ENCODE measurements around the gene LRRC8A.

LRRC8A gene

GRCh38 chr9:128881884-128882676 is at the start of gene LRRC8A, which contains the start of gene KYAT1:
Gene LRRC8A, plus strand, starts transcription at chr9:128882133. Its CDS starts 25,032 bp downstream, at chr9:128907165.
Gene KYAT1, minus strand, starts transcription at chr9:128881950. Its CDS starts 36,545 bp downstream, at chr9:128845405.
- no peaks in the 10 kb centered on the region for H3K36me3 ChIP-seq (ENCODE audit: insufficient read depth, low read length)
- peaks cover 31% of the 10 kb centered on the region for H3K79me2 ChIP-seq (ENCODE audit: insufficient read depth, low read length)
- H3K9ac ChIP-seq (ENCODE audit: low read depth, low read length, poor library complexity, severe bottlenecking) = peak within 1 kb of the TSS; percentile 94

DNA sequence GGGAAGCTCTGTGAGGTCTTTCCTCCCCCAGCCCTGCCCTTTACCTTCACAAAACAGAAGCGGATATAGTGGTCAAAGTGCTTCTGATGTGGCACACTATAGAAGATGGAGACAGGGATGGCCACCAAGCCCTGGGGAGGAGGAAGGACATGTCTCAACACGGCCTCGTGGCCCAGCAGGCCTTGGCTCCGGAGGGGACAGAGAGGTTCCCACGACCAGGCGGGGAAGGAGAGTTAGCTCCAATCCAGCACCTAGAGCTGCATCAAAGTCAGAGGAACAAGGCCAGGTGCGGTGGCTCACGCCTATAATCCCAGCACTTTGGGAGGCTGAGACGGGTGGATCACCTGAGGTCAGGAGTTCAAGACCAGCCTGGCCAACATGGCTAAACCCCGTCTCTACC is 48.2 kb upstream of the LRRC8A start:
- Histone ChIP-seq H3K9me2 (replicated peaks; ENCODE audit: low read depth, low read length) (no peaks in the 10 kb centered on the region), H4K20me1 (ENCODE audit: insufficient read depth, low read length, poor library complexity, severe bottlenecking) (no peaks in the 10 kb centered on the region), H3K4me2 (ENCODE audit: low read depth, low read length, poor library complexity, severe bottlenecking) (no peak overlapping the region), H3F3A (ENCODE audit: low read depth) (no peaks in the 10 kb centered on the region), H3K4me1 (ENCODE audit: insufficient read depth, low read length, poor library complexity, severe bottlenecking) (no peaks in the 10 kb centered on the region), H3K4me3 (ENCODE audit: low read length, poor library complexity, severe bottlenecking) (no peak overlapping the region), H3K9ac (ENCODE audit: low read depth, low read length, poor library complexity, severe bottlenecking) (no peak overlapping the region), H3K27me3 (ENCODE audit: insufficient read depth, low read length, poor library complexity, severe bottlenecking) (no peaks in the 10 kb centered on the region), H3K9me3 (ENCODE audit: insufficient read depth, low read depth, low read length) (no peaks in the 10 kb centered on the region), H3K79me2 (ENCODE audit: insufficient read depth, low read length) (peaks cover 7% of the 10 kb centered on the region), H3K36me3 (ENCODE audit: insufficient read depth, low read length) (no peaks in the 10 kb centered on the region), H2AFZ (ENCODE audit: low read length) (no peak overlapping the region)
- TF ChIP-seq EZH2phosphoT487 (IDR thresholded peaks at IDR 0.05; ENCODE audit: borderline replicate concordance) (no peak), CTCF (conservative IDR thresholded peaks at IDR 0.05; ENCODE audit: low read length) (no peak)

More at GRCh38 chr9:128881884-128882676, at the start of gene LRRC8A, which contains the start of gene KYAT1:
- Histone ChIP-seq H3K27me3 (ENCODE audit: insufficient read depth, low read length, poor library complexity, severe bottlenecking) (no peaks in the 10 kb centered on the region), H2AFZ (ENCODE audit: low read length) (peak within 1 kb of the TSS; percentile 96), H3K4me1 (ENCODE audit: insufficient read depth, low read length, poor library complexity, severe bottlenecking) (peaks cover 5% of the 10 kb centered on the region), H3K9me3 (ENCODE audit: insufficient read depth, low read depth, low read length) (no peaks in the 10 kb centered on the region), H4K20me1 (ENCODE audit: insufficient read depth, low read length, poor library complexity, severe bottlenecking) (peaks cover 2% of the 10 kb centered on the region), H3K4me2 (ENCODE audit: low read depth, low read length, poor library complexity, severe bottlenecking) (peak within 1 kb of the TSS; percentile 91), H3K4me3 (ENCODE audit: low read length, poor library complexity, severe bottlenecking) (peak within 1 kb of the TSS; percentile 99), H3K9me2 (replicated peaks; ENCODE audit: low read depth, low read length) (no peaks in the 10 kb centered on the region), H3F3A (ENCODE audit: low read depth) (no peaks in the 10 kb centered on the region)
- TF ChIP-seq CTCF (conservative IDR thresholded peaks at IDR 0.05; ENCODE audit: low read length) = no peak
- no peak for TF ChIP-seq EZH2phosphoT487 (IDR thresholded peaks at IDR 0.05; ENCODE audit: borderline replicate concordance)

- Histone ChIP-seq H3K4me3 (ENCODE audit: low read length, poor library complexity, severe bottlenecking) (no peak overlapping the region), H3F3A (ENCODE audit: low read depth) (no peaks in the 10 kb centered on the region), H3K9me3 (ENCODE audit: insufficient read depth, low read depth, low read length) (no peaks in the 10 kb centered on the region), H2AFZ (ENCODE audit: low read length) (no peak overlapping the region), H3K79me2 (ENCODE audit: insufficient read depth, low read length) (no peaks in the 10 kb centered on the region), H4K20me1 (ENCODE audit: insufficient read depth, low read length, poor library complexity, severe bottlenecking) (no peaks in the 10 kb centered on the region), H3K4me2 (ENCODE audit: low read depth, low read length, poor library complexity, severe bottlenecking) (no peak overlapping the region), H3K27me3 (ENCODE audit: insufficient read depth, low read length, poor library complexity, severe bottlenecking) (no peaks in the 10 kb centered on the region), H3K4me1 (ENCODE audit: insufficient read depth, low read length, poor library complexity, severe bottlenecking) (no peaks in the 10 kb centered on the region), H3K36me3 (ENCODE audit: insufficient read depth, low read length) (no peaks in the 10 kb centered on the region), H3K9ac (ENCODE audit: low read depth, low read length, poor library complexity, severe bottlenecking) (no peak overlapping the region), H3K9me2 (replicated peaks; ENCODE audit: low read depth, low read length) (no peaks in the 10 kb centered on the region)
- TF ChIP-seq EZH2phosphoT487 (IDR thresholded peaks at IDR 0.05; ENCODE audit: borderline replicate concordance) = no peak
- no peak for TF ChIP-seq CTCF (conservative IDR thresholded peaks at IDR 0.05; ENCODE audit: low read length)
These were observed 46.4 kb upstream of the LRRC8A start for GRCh38 chr9:128835246-128836210.
